ENCODE data around the gene KLHL29. TPM values are rescaled to one million over a fixed set of nuclear protein-coding genes. Genes with fewer than 3 reads are reported as not detected.

KLHL29 gene
- polyA plus RNA-seq, 3 donors: 0.03 TPM; not detected in 2

DNA sequence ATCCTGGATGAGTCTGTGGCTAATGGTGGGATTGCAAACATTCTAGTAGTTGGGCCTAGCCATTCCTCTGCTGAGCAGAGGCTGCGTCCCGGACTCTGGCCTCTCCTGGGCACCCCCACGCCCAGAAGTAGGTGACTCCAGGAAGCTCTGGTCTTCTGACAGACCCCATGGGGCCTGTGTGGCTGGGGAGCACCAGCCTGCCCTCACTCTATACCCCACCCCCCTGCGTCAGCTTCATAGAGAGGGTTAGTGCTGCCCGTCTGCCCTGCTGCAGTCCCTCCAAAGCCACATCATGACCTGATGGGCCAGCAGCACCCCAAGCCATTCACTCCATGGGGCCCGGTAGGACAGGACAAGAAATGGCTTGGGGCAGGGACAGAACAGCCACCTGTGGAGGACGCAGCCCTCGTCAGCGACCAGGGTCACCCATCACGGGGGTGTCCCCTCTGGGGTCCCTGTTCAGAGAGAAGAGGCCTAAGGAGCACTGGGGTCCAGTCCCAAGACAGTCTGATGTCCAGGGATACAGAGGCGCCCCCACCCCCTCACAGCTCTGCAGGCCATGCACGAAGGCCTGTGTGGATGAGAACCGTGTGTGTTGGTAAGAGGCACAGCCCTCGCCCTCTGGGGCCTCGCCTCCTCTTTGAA lies 303.6 kb downstream of the KLHL29 start:
- Mint-ChIP-seq H3K4me1 (no peaks in the 10 kb centered on the region), H3K4me3 (no peak overlapping the region), H3K27ac (no peak overlapping the region), H3K27me3 (ENCODE audit: low read depth in 3 of 3) (peaks cover 2 to 28% (median 8%) of the 10 kb centered on the region in 3 donors), H3K36me3 (peaks cover 6 to 13% of the 10 kb centered on the region in 2 donors), H3K9me3 (peaks cover 0 to 2% (median 0%) of the 10 kb centered on the region in 7 donors)
- no peaks in the 10 kb centered on the region for H3K79me2 ChIP-seq (ENCODE audit: insufficient read depth, low read length)
- no peak for DNase-seq
- no peaks in the 10 kb centered on the region for H3K9me3 ChIP-seq (replicated peaks in 1 of 2; ENCODE audit: control insufficient read depth in 1 of 2, insufficient read depth in 1 of 2, low read length in 2 of 2)
- no peak overlapping the region for H3K27ac ChIP-seq (ENCODE audit: low read depth in 1 of 2, low read length in 2 of 2)
- TF ChIP-seq, protein P1, sequence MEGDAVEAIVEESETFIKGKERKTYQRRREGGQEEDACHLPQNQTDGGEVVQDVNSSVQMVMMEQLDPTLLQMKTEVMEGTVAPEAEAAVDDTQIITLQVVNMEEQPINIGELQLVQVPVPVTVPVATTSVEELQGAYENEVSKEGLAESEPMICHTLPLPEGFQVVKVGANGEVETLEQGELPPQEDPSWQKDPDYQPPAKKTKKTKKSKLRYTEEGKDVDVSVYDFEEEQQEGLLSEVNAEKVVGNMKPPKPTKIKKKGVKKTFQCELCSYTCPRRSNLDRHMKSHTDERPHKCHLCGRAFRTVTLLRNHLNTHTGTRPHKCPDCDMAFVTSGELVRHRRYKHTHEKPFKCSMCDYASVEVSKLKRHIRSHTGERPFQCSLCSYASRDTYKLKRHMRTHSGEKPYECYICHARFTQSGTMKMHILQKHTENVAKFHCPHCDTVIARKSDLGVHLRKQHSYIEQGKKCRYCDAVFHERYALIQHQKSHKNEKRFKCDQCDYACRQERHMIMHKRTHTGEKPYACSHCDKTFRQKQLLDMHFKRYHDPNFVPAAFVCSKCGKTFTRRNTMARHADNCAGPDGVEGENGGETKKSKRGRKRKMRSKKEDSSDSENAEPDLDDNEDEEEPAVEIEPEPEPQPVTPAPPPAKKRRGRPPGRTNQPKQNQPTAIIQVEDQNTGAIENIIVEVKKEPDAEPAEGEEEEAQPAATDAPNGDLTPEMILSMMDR (IDR thresholded peaks at IDR 0.05): no peak
- 98% methylated on average over 8 of the region's 15 CpGs for WGBS (ENCODE audit: insufficient coverage)
- no peaks in the 10 kb centered on the region for H3K36me3 ChIP-seq (replicated peaks in 1 of 2; ENCODE audit: control insufficient read depth in 1 of 2, insufficient read depth in 2 of 2, low read length in 2 of 2)
- no peak overlapping the region for H3K4me3 ChIP-seq (replicated peaks in 1 of 3; ENCODE audit: low read depth in 2 of 3, low read length in 3 of 3)
- H3K4me1 ChIP-seq (ENCODE audit: control insufficient read depth in 1 of 2, insufficient read depth in 2 of 2, low read length in 2 of 2): no peaks in the 10 kb centered on the region
- no peak overlapping the region for H3K9ac ChIP-seq (ENCODE audit: insufficient read depth, low read length, poor library complexity, severe bottlenecking)
- H3K27me3 ChIP-seq (ENCODE audit: control insufficient read depth in 2 of 2, insufficient read depth in 2 of 2, low read length in 2 of 2): peaks cover 0 to 3% of the 10 kb centered on the region in 2 donors
- intact Hi-C loops (cut with micrococcal nuclease): no loop called here
- H2AFZ ChIP-seq (ENCODE audit: insufficient read depth, low read depth, low read length, poor library complexity, severe bottlenecking): no peak overlapping the region
- H3K4me2 ChIP-seq (replicated peaks; ENCODE audit: extremely low read depth, low read length, poor library complexity, severe bottlenecking): no peak overlapping the region
- H4K20me1 ChIP-seq (ENCODE audit: insufficient read depth, low read length): no peaks in the 10 kb centered on the region

GRCh38 chr2:23689131-23689700 lies 304.2 kb downstream of the KLHL29 start:
- Mint-ChIP-seq H3K36me3 (peaks cover 6 to 13% of the 10 kb centered on the region in 2 donors), H3K4me3 (no peak overlapping the region), H3K9me3 (peaks cover 0 to 2% (median 0%) of the 10 kb centered on the region in 7 donors), H3K27ac (no peak overlapping the region), H3K27me3 (ENCODE audit: low read depth in 3 of 3) (peaks cover 2 to 28% (median 8%) of the 10 kb centered on the region in 3 donors), H3K4me1 (peaks cover 4% of the 10 kb centered on the region)
- H3K27me3 ChIP-seq (ENCODE audit: control insufficient read depth in 2 of 2, insufficient read depth in 2 of 2, low read length in 2 of 2): peaks cover 0 to 3% of the 10 kb centered on the region in 2 donors
- H3K4me3 ChIP-seq (replicated peaks in 1 of 3; ENCODE audit: low read depth in 2 of 3, low read length in 3 of 3): no peak overlapping the region
- no peak overlapping the region for H3K4me2 ChIP-seq (replicated peaks; ENCODE audit: extremely low read depth, low read length, poor library complexity, severe bottlenecking)
- H2AFZ ChIP-seq (ENCODE audit: insufficient read depth, low read depth, low read length, poor library complexity, severe bottlenecking): no peak overlapping the region
- intact Hi-C loops (cut with micrococcal nuclease): no loop called here
- no peaks in the 10 kb centered on the region for H4K20me1 ChIP-seq (ENCODE audit: insufficient read depth, low read length)
- 93% methylated on average over 10 of the region's 11 CpGs for WGBS (ENCODE audit: insufficient coverage)
- TF ChIP-seq, protein P1 (IDR thresholded peaks at IDR 0.05): no peak
- no peaks in the 10 kb centered on the region for H3K9me3 ChIP-seq (replicated peaks in 1 of 2; ENCODE audit: control insufficient read depth in 1 of 2, insufficient read depth in 1 of 2, low read length in 2 of 2)
- no peaks in the 10 kb centered on the region for H3K36me3 ChIP-seq (replicated peaks in 1 of 2; ENCODE audit: control insufficient read depth in 1 of 2, insufficient read depth in 2 of 2, low read length in 2 of 2)
- no peaks in the 10 kb centered on the region for H3K79me2 ChIP-seq (ENCODE audit: insufficient read depth, low read length)
- H3K4me1 ChIP-seq (ENCODE audit: control insufficient read depth in 1 of 2, insufficient read depth in 2 of 2, low read length in 2 of 2): no peaks in the 10 kb centered on the region
- DNase-seq: no peak
- H3K27ac ChIP-seq (ENCODE audit: low read depth in 1 of 2, low read length in 2 of 2): no peak overlapping the region
- no peak overlapping the region for H3K9ac ChIP-seq (ENCODE audit: insufficient read depth, low read length, poor library complexity, severe bottlenecking)
